ENCODE results near the gene CNTN6. TPM values are rescaled to one million over a fixed set of nuclear protein-coding genes. Genes with fewer than 3 reads are reported as not detected.

Gene CNTN6
- total RNA-seq, 1 experiment from 2014 or later, result not detected

DNA sequence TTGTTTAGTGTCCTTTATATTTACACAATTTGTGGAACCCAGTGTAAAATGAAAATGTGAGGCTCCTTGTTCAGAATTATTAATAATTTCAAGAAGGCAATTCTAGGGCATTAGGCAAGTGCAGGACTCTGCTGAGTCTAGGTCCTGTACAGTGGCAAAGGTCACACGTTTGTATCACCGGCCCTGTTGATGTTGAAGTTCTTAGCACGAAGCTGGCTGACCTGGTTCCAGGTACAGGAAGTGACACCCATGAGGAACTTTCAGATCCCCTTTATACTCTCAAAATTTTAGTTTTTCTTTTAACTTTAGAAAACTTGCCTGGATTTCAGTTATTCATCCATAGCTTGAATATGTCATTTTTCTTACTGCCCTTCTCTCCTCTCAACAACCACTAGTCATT lies 349.4 kb downstream of the CNTN6 start:
- ChIA-PET RAD21 (ENCODE audit: low non-redundant PET in 1 of 2, low total read pairs in 2 of 2, uncharacterized antibody in 2 of 2, unreplicated experiment in 2 of 2) (no interaction called here), POLR2A (no interaction called here), CTCF (no interaction called here)
- no TSS peak for BruUV-seq (replicated peaks)
- Histone ChIP-seq H3K9me3 (ENCODE audit: control insufficient read depth in 1 of 2, insufficient read depth in 1 of 2, low read depth in 1 of 2, low read length in 2 of 2) (peaks cover 4 to 7% of the 10 kb centered on the region in 2 experiments; a peak in 2 of 4 replicates), H3K9me2 (ENCODE audit: insufficient read depth) (no peaks in the 10 kb centered on the region), H3K4me3 (replicated peaks in 1 of 2; ENCODE audit: low read depth in 1 of 2, low read length in 2 of 2) (no peak overlapping the region), H3K4me2 (ENCODE audit: low read length) (no peak overlapping the region), H2AFZ (ENCODE audit: low read depth, low read length, poor library complexity, severe bottlenecking) (no peak overlapping the region), H3K4me1 (ENCODE audit: control insufficient read depth in 1 of 2, insufficient read depth in 2 of 2, low read length in 2 of 2) (no peaks in the 10 kb centered on the region), H3K79me2 (ENCODE audit: insufficient read depth, low read length) (no peaks in the 10 kb centered on the region), H3K9ac (ENCODE audit: low read length) (no peak overlapping the region), H3K27me3 (ENCODE audit: insufficient read depth, low read length) (no peaks in the 10 kb centered on the region), H3K27ac (ENCODE audit: low read depth, low read length) (no peak overlapping the region), H4K20me1 (ENCODE audit: insufficient read depth) (no peaks in the 10 kb centered on the region), H3K36me3 (ENCODE audit: control insufficient read depth in 1 of 2, insufficient read depth in 2 of 2, low read length in 2 of 2) (no peaks in the 10 kb centered on the region)
- no peak for DNase-seq (ENCODE audit: low read depth, low spot score)
- TF ChIP-seq ZFX (IDR thresholded peaks at IDR 0.05) (no peak), EZH2phosphoT487 (IDR thresholded peaks at IDR 0.05; ENCODE audit: borderline replicate concordance) (no peak), CEBPB (IDR thresholded peaks at IDR 0.05; ENCODE audit: low read depth) (no peak), SIN3A (IDR thresholded peaks at IDR 0.05; ENCODE audit: low read depth) (no peak), ZNF274 (IDR thresholded peaks at IDR 0.05; ENCODE audit: low read depth, low read length) (no peak)
- TF ChIP-seq, protein P1, sequence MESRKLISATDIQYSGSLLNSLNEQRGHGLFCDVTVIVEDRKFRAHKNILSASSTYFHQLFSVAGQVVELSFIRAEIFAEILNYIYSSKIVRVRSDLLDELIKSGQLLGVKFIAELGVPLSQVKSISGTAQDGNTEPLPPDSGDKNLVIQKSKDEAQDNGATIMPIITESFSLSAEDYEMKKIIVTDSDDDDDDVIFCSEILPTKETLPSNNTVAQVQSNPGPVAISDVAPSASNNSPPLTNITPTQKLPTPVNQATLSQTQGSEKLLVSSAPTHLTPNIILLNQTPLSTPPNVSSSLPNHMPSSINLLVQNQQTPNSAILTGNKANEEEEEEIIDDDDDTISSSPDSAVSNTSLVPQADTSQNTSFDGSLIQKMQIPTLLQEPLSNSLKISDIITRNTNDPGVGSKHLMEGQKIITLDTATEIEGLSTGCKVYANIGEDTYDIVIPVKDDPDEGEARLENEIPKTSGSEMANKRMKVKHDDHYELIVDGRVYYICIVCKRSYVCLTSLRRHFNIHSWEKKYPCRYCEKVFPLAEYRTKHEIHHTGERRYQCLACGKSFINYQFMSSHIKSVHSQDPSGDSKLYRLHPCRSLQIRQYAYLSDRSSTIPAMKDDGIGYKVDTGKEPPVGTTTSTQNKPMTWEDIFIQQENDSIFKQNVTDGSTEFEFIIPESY (IDR thresholded peaks at IDR 0.05; ENCODE audit: extremely low read depth, insufficient replicate concordance, low read length), result no peak
- TF ChIP-seq, protein P2, sequence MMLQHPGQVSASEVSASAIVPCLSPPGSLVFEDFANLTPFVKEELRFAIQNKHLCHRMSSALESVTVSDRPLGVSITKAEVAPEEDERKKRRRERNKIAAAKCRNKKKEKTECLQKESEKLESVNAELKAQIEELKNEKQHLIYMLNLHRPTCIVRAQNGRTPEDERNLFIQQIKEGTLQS (IDR thresholded peaks at IDR 0.05), result no peak
- TF ChIP-seq, protein P3, sequence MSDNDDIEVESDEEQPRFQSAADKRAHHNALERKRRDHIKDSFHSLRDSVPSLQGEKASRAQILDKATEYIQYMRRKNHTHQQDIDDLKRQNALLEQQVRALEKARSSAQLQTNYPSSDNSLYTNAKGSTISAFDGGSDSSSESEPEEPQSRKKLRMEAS (IDR thresholded peaks at IDR 0.05), result no peak
- intact Hi-C loops (cut with micrococcal nuclease), result no loop called here
- ATAC-seq, result no peak

DNA sequence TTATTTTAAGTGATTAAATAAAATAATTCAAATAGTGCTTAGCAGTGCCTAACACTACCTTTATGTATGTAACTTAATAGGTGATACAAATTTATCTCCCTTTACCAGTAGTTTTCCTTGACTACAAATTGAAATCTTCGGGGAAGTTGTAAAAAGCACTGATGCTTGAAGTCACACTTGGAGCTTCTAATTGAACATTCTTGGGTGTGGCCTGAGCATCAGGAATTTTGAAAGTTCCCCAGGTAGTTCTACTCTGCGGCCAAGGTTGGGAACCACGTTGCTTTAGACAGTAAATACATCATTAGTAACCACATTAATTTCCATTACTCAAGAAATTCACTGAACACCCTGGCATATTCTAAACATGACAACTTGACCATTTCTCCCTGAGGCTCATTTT lies 351.4 kb downstream of the CNTN6 start:
- CTCF ChIA-PET, result no interaction called here
- POLR2A ChIA-PET, result no interaction called here
- H3K4me1 ChIP-seq (ENCODE audit: control insufficient read depth in 1 of 2, insufficient read depth in 2 of 2, low read length in 2 of 2), result no peaks in the 10 kb centered on the region
- H3K4me3 ChIP-seq (replicated peaks in 1 of 2; ENCODE audit: low read depth in 1 of 2, low read length in 2 of 2), result no peak overlapping the region
- no peak overlapping the region for H3K4me2 ChIP-seq (ENCODE audit: low read length)
- no peaks in the 10 kb centered on the region for H3K9me2 ChIP-seq (ENCODE audit: insufficient read depth)
- no peak for ATAC-seq
- RAD21 ChIA-PET (ENCODE audit: low non-redundant PET in 1 of 2, low total read pairs in 2 of 2, uncharacterized antibody in 2 of 2, unreplicated experiment in 2 of 2), result no interaction called here
- H4K20me1 ChIP-seq (ENCODE audit: insufficient read depth), result no peaks in the 10 kb centered on the region
- H3K9me3 ChIP-seq (ENCODE audit: control insufficient read depth in 1 of 2, insufficient read depth in 1 of 2, low read depth in 1 of 2, low read length in 2 of 2), result peaks cover 6 to 7% of the 10 kb centered on the region in 2 experiments; a peak in 3 of 4 replicates
- H3K27me3 ChIP-seq (ENCODE audit: insufficient read depth, low read length), result no peaks in the 10 kb centered on the region
- no peak for DNase-seq (ENCODE audit: low read depth, low spot score)
- intact Hi-C loops (cut with micrococcal nuclease), result no loop called here
- H3K36me3 ChIP-seq (ENCODE audit: control insufficient read depth in 1 of 2, insufficient read depth in 2 of 2, low read length in 2 of 2), result no peaks in the 10 kb centered on the region
- no TSS peak for BruUV-seq (replicated peaks)
- no peak overlapping the region for H3K9ac ChIP-seq (ENCODE audit: low read length)
- H2AFZ ChIP-seq (ENCODE audit: low read depth, low read length, poor library complexity, severe bottlenecking), result no peak overlapping the region
- no peaks in the 10 kb centered on the region for H3K79me2 ChIP-seq (ENCODE audit: insufficient read depth, low read length)
- no peak overlapping the region for H3K27ac ChIP-seq (ENCODE audit: low read depth, low read length)
- TF ChIP-seq ELF1 (IDR thresholded peaks at IDR 0.05; ENCODE audit: borderline replicate concordance, low read depth), result no peak
- TF ChIP-seq, protein P4, sequence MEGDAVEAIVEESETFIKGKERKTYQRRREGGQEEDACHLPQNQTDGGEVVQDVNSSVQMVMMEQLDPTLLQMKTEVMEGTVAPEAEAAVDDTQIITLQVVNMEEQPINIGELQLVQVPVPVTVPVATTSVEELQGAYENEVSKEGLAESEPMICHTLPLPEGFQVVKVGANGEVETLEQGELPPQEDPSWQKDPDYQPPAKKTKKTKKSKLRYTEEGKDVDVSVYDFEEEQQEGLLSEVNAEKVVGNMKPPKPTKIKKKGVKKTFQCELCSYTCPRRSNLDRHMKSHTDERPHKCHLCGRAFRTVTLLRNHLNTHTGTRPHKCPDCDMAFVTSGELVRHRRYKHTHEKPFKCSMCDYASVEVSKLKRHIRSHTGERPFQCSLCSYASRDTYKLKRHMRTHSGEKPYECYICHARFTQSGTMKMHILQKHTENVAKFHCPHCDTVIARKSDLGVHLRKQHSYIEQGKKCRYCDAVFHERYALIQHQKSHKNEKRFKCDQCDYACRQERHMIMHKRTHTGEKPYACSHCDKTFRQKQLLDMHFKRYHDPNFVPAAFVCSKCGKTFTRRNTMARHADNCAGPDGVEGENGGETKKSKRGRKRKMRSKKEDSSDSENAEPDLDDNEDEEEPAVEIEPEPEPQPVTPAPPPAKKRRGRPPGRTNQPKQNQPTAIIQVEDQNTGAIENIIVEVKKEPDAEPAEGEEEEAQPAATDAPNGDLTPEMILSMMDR (IDR thresholded peaks at IDR 0.05 in 2 of 3, conservative IDR thresholded peaks at IDR 0.05 in 1 of 3; ENCODE audit: borderline replicate concordance in 1 of 3, insufficient read depth in 1 of 3, low read depth in 2 of 3, low read length in 2 of 3), result no peak
- TF ChIP-seq, protein P5, sequence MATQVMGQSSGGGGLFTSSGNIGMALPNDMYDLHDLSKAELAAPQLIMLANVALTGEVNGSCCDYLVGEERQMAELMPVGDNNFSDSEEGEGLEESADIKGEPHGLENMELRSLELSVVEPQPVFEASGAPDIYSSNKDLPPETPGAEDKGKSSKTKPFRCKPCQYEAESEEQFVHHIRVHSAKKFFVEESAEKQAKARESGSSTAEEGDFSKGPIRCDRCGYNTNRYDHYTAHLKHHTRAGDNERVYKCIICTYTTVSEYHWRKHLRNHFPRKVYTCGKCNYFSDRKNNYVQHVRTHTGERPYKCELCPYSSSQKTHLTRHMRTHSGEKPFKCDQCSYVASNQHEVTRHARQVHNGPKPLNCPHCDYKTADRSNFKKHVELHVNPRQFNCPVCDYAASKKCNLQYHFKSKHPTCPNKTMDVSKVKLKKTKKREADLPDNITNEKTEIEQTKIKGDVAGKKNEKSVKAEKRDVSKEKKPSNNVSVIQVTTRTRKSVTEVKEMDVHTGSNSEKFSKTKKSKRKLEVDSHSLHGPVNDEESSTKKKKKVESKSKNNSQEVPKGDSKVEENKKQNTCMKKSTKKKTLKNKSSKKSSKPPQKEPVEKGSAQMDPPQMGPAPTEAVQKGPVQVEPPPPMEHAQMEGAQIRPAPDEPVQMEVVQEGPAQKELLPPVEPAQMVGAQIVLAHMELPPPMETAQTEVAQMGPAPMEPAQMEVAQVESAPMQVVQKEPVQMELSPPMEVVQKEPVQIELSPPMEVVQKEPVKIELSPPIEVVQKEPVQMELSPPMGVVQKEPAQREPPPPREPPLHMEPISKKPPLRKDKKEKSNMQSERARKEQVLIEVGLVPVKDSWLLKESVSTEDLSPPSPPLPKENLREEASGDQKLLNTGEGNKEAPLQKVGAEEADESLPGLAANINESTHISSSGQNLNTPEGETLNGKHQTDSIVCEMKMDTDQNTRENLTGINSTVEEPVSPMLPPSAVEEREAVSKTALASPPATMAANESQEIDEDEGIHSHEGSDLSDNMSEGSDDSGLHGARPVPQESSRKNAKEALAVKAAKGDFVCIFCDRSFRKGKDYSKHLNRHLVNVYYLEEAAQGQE (IDR thresholded peaks at IDR 0.05; ENCODE audit: low read depth), result no peak
- no peak for TF ChIP-seq TCF7L2 (IDR thresholded peaks at IDR 0.05; ENCODE audit: borderline replicate concordance, extremely low read depth, insufficient read depth, insufficient read length)
- TF ChIP-seq SIN3A (IDR thresholded peaks at IDR 0.05; ENCODE audit: low read depth), result no peak
- no peak for TF ChIP-seq CEBPB (IDR thresholded peaks at IDR 0.05; ENCODE audit: low read depth)

All from HCT116 (cell line).